Measurements from ENCODE around the gene IER2. TPM values are rescaled to one million over a fixed set of nuclear protein-coding genes. Genes with fewer than 3 reads are reported as not detected.

The IER2 gene
- polyA plus RNA-seq, 3 donors from 2014 or later: 395 to 487 (median 487) TPM

DNA sequence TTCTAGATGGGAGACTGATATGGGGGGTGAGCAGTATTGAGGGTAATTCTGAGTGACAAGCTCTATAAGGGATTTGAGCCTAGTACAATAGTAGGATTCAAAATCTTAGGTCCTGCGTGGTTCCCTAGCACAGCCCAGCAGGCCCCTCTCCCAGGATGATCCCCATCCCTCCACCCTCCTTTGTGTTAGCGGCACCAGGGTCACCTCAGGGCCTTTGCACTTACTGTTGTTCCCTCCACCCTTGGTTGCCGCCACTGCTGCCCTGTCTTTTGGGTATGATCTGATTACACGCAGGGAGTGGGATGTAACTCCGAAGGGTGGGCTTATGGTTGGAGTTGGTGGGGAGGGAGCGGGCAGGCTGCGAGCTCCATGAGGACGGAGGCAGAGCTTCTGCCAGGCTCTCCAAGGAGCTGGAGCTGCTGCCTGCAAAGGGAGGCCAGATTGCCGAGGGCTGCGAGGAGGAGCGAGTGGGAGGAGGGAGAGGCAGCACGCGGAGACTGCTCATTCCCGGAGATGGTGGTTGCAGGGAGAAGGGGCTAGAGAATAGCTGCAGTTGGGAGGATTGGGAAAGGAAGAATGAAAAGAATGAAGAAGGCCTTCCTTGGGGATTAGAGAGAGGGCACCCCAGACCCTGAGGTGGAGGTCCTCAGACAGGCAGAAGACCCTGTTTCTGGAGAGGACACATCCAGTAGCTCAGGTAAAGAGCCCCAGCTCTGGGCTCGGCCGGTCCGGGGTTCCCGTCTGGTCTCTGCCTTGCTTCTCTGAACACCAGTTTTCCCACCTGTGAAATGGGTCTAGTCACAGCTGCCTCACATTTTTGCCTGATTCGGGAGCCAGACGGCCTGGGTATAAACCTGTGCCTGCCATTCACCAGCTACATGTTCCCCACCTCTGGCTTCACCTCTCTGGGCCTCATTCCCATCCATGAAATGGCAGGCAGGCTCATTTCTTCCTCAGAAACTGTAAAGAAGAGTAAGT, 26.9 kb upstream of the IER2 start:
- peaks cover 7 to 19% (median 13%) of the 10 kb centered on the region in 3 donors for H3K27me3 Mint-ChIP-seq (ENCODE audit: low read depth in 3 of 3)
- H3K27ac Mint-ChIP-seq: peak overlapping the region; percentile 18 to 93 (median 90)
- H3K9me3 Mint-ChIP-seq: peaks cover 0 to 2% (median 0%) of the 10 kb centered on the region in 6 donors
- peaks cover 50 to 56% of the 10 kb centered on the region in 2 donors for H3K4me1 Mint-ChIP-seq
- peak overlapping the region in 3 of 5 donors; percentile 53 to 64 (median 63) for H3K4me3 Mint-ChIP-seq
- DNase-seq: no peak
- peaks cover 0 to 3% (median 0%) of the 10 kb centered on the region in 3 donors for H3K36me3 Mint-ChIP-seq

DNA sequence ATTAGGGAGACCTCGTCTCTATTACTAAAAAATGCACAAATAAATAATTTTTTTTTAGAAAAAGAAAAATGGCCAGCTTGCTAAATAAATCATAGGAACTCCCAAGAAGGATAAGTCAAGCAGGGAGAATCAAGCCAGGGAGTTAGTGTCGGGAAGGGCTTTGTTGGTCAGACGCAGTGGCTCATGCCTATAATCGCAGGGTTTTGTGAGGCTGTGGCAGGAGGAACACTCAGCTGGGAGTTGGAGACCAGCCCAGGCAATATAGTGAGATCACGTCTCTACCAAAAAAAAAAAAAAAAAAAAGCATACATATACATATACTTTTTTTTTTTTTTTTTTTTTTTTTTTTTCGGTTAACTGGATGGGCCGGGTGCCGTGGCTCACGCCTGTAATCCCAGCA, 23.2 kb upstream of the IER2 start:
- peaks cover 0 to under 1% (median 0%) of the 10 kb centered on the region in 3 donors for H3K36me3 Mint-ChIP-seq
- no peak for DNase-seq
- H3K9me3 Mint-ChIP-seq: no peaks in the 10 kb centered on the region
- no peak overlapping the region for H3K27ac Mint-ChIP-seq
- no peak overlapping the region for H3K4me3 Mint-ChIP-seq
- H3K4me1 Mint-ChIP-seq: peaks cover 29 to 47% of the 10 kb centered on the region in 2 donors
- H3K27me3 Mint-ChIP-seq (ENCODE audit: low read depth in 3 of 3): peaks cover 2 to 13% (median 7%) of the 10 kb centered on the region in 3 donors

DNA sequence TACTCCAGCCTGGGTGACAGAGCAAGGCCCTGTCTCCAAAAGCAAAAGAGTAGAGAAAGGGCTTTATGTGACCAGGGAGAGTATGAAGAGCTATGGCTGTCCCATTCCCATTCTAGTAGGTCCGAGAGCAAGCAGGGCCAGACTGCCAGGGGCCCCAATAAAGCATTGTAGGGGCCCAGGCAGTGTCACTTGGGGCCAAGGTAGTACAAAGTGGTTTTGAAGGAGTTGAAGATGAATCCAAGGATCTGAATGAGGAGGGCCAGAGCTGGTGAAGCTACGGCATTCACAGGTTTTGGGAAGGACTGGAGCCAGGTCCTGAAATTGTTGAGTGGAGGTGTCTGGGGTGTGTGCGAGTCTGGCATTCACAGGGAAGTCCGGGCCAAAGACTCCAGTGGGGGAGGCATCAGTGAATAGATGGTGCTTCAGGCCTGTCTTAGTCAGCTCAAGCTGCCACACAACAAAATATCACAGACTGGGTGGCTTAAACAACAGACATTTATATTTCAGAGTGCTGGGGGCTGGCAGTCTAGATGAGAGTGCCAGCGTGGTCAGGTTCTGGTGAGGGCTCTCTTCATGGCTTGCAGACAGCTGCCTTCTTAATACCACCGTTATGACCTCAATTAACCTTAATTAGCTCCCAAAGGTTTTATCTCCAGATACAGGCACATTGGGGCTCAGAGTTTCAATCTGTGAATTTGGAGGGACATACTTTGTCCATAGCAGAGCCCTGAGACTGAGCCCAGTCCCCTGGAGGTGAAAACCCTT, 22.2 kb upstream of the IER2 start:
- no peak overlapping the region for H3K4me3 Mint-ChIP-seq
- H3K27me3 Mint-ChIP-seq (ENCODE audit: low read depth in 3 of 3): peaks cover 2 to 6% (median 2%) of the 10 kb centered on the region in 3 donors
- DNase-seq: no peak
- H3K27ac Mint-ChIP-seq: peak overlapping the region in 1 of 6 donors; percentile 7
- H3K9me3 Mint-ChIP-seq: no peaks in the 10 kb centered on the region
- no peaks in the 10 kb centered on the region for H3K36me3 Mint-ChIP-seq
- H3K4me1 Mint-ChIP-seq: peaks cover 27 to 47% of the 10 kb centered on the region in 2 donors

DNA sequence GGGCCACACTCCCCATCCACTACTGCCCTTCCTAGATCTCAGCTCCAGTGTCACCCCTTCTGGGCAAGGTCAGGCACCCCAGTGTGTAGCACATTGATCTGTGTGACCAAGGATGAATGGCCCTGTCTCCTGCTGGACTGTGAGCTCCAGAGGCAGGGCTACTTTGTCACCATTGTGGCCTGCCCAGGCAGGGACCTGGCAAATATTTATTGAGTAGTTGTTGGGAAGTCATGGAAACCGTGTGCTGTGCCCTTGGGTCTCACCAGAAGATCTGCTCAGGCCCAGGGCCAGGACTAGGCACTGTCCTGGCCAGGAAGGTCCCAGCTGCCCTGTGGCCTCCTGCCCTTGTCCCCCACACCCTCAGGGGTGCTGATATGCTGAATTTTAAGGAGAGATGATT, 21.6 kb upstream of the IER2 start:
- Mint-ChIP-seq H3K27ac (peak overlapping the region in 1 of 6 donors; percentile 31), H3K9me3 (no peaks in the 10 kb centered on the region), H3K4me3 (no peak overlapping the region), H3K27me3 (ENCODE audit: low read depth in 3 of 3) (peaks cover 1 to 6% (median 2%) of the 10 kb centered on the region in 3 donors), H3K4me1 (peaks cover 29 to 47% of the 10 kb centered on the region in 2 donors), H3K36me3 (no peaks in the 10 kb centered on the region)
- no peak for DNase-seq

DNA sequence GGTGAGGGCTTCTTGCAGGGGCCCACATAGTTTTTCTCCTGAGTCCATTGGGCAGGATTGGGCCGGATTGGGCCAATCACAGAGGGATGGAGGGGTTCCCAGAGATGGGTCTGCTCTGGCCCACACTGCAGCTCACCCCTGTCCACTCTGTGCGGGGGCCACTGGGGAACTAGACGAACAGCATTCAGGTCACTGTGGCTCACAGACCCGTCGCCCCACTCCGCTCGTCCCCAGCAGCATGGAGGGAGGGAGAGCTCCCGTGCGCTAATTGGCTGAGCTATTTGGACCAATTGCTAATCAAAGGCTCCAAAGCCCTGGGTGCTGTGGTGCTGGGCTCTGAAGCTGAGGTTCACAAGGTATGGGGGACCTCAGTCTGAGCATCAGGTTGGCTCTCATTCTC, 20.8 kb upstream of the IER2 start:
- Mint-ChIP-seq H3K27me3 (ENCODE audit: low read depth in 3 of 3) (peaks cover 0 to 7% (median 2%) of the 10 kb centered on the region in 3 donors), H3K36me3 (no peaks in the 10 kb centered on the region), H3K4me1 (peaks cover 32 to 47% of the 10 kb centered on the region in 2 donors), H3K27ac (no peak overlapping the region), H3K9me3 (no peaks in the 10 kb centered on the region), H3K4me3 (no peak overlapping the region)
- no peak for DNase-seq

DNA sequence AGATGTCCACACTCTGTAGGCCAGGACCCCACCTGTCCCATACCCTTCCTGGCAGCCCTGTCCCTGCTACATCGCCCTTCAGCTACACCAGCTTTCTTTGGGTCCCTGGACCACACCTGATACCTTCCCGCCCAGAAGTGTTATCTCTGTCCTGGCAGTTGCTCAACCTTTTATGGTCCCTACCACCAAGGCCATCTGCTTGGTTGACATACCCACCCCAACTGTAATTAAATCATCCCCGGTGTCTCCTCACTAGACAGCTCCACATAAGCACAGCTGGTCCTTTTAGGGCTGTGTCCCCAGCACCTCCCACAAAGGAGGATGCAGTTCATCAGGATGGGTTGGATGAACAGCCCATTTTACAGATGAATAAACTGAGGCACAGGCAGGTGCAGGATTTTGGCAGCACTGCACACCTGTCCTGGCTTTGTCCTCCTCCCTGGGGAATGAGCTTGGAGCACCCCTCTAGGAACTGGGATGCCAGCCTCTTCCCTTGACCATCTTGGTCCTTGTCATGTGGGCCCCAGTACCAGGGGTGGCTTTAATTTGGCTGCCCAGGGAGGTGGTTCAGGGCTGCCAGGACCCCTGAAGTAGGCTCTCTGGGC, 19.2 kb upstream of the IER2 start:
- H3K27me3 Mint-ChIP-seq (ENCODE audit: low read depth in 3 of 3): peaks cover 0 to 7% (median 2%) of the 10 kb centered on the region in 3 donors

DNA sequence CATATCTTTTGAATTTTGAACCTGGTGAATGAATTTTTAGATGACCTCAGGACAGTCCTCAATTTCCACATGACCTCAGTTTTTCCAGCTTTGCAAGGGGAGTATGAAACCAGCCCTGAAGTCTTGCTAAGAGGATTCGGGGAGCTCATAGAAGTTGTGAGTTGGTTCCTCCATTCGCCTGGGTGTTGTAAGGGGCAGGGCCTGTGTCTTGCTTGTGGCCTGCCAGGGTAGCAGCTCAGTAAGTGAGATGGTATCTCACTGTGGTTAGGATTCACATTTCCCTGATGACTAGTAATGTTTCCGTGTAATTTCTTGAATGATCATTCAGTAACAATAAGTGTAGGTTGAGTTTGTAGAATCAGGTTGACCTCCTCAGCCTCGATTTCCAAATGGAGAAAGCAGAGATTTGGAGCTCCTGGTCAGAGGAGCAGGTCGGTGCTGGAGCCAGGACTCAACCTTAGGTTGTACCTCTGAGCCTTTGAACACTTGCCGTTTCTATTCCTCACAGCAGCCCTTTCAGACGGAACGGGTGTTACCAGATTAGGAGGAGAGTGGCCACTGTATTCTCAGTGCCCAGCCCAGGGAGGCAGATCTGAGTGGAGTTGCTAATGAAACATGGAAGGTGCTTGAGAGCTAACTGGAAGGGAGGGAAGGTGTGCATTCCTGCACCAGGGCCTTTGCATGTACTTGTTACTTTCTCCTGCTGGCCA, 17.6 kb upstream of the IER2 start:
- Mint-ChIP-seq H3K4me3 (peak overlapping the region; percentile 58 to 79 (median 72)), H3K27me3 (ENCODE audit: low read depth in 3 of 3) (peaks cover 0 to 7% (median 2%) of the 10 kb centered on the region in 3 donors), H3K9me3 (no peaks in the 10 kb centered on the region), H3K27ac (peak overlapping the region; percentile 83 to 90 (median 88)), H3K36me3 (peaks cover 0 to 1% (median 0%) of the 10 kb centered on the region in 3 donors), H3K4me1 (peaks cover 34 to 46% of the 10 kb centered on the region in 2 donors)
- DNase-seq: peak; percentile 51 to 69 (median 66)

More for the DNA sequence above, 19.2 kb upstream of the IER2 start:
- no peak for DNase-seq
- H3K4me1 Mint-ChIP-seq: peaks cover 34 to 47% of the 10 kb centered on the region in 2 donors
- H3K9me3 Mint-ChIP-seq: no peaks in the 10 kb centered on the region
- peak overlapping the region in 4 of 6 donors; percentile 72 to 89 (median 78) for H3K27ac Mint-ChIP-seq
- no peak overlapping the region for H3K4me3 Mint-ChIP-seq
- H3K36me3 Mint-ChIP-seq: no peaks in the 10 kb centered on the region

DNA sequence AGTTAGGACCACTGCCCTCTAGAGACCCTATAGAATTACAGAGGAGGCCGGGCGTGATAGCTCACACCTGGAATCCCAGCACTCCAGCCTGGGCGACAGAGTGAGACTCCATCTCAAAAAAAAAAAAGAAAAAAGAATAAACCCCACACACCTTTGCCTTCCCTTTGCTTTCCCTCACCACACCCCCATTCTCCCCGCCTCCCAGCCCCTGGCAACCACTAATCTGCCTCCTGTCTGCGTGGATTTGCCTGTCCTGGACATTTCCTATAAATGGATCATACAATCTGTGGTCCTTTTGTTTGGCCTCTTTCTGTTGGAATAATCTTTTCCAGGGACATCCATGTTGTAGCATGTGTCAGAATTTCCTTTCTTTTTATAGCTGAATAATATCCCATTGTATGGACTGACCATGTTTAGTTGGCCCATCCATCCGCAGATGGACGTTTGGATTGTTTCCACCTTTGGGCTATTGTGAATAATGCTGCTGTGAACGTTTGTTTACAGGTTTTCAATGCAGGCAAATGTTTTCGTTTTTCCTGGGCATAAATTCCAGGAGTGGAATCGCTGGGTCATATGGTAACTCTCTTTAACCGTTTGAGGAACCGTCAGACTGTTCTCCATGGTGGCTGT, 16.9 kb upstream of the IER2 start:
- H3K4me1 Mint-ChIP-seq: peaks cover 32 to 41% of the 10 kb centered on the region in 2 donors
- peaks cover 0 to 7% (median 2%) of the 10 kb centered on the region in 3 donors for H3K27me3 Mint-ChIP-seq (ENCODE audit: low read depth in 3 of 3)
- no peaks in the 10 kb centered on the region for H3K9me3 Mint-ChIP-seq
- H3K36me3 Mint-ChIP-seq: peaks cover 0 to 6% (median 0%) of the 10 kb centered on the region in 3 donors
- H3K4me3 Mint-ChIP-seq: peak overlapping the region in 2 of 5 donors; percentile 50 to 66
- peak overlapping the region in 4 of 6 donors; percentile 51 to 90 (median 70) for H3K27ac Mint-ChIP-seq
- no peak for DNase-seq

DNA sequence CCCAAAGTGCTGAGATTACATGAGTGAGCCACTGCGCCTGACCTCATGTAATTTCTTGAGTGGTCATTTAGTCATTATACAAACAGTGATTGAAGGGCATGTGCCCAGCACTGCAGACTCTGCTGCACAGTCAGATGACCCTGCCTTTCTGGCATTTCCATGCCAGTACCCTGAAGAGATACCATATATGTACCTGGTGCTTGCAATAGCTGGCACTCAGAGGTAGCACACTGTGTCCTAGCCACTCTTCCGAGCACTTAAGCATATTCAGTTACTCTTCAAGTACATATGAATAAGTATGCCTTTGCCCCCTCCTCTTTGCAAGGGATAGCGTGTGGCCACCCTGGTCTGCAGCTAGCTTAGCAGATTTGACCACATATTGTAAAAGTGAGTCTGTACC, 15.6 kb upstream of the IER2 start:
- Mint-ChIP-seq H3K9me3 (no peaks in the 10 kb centered on the region), H3K27ac (no peak overlapping the region), H3K4me3 (no peak overlapping the region), H3K27me3 (ENCODE audit: low read depth in 3 of 3) (peaks cover 0 to 5% (median 2%) of the 10 kb centered on the region in 3 donors), H3K36me3 (peaks cover 0 to 6% (median 0%) of the 10 kb centered on the region in 3 donors), H3K4me1 (peaks cover 28 to 36% of the 10 kb centered on the region in 2 donors)
- no peak for DNase-seq

DNA sequence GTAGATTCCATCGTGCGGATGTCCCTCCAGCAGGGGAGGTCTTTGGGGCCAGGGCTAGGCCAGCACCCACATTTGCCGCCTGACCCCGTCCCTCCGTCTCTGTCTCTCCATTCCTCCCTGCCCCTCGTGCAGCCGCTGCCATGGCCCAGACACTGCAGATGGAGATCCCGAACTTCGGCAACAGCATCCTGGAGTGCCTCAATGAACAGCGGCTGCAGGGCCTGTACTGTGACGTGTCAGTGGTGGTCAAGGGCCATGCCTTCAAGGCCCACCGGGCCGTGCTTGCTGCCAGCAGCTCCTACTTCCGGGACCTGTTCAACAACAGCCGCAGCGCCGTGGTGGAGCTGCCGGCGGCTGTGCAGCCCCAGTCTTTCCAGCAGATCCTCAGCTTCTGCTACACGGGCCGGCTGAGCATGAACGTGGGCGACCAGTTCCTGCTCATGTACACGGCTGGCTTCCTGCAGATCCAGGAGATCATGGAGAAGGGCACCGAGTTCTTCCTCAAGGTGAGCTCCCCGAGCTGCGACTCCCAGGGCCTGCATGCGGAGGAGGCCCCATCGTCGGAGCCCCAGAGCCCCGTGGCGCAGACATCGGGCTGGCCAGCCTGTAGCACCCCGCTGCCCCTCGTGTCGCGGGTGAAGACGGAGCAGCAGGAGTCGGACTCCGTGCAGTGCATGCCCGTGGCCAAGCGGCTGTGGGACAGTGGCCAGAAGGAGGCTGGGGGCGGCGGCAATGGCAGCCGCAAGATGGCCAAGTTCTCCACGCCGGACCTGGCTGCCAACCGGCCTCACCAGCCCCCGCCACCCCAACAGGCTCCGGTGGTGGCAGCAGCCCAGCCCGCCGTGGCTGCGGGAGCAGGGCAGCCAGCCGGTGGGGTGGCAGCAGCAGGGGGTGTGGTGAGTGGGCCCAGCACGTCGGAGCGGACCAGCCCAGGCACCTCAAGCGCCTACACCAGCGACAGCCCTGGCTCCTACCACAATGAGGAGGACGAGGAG, 14.8 kb upstream of the IER2 start:
- Mint-ChIP-seq H3K36me3 (peaks cover 0 to 6% (median 0%) of the 10 kb centered on the region in 3 donors), H3K27me3 (ENCODE audit: low read depth in 3 of 3) (peaks cover 0 to 5% (median 2%) of the 10 kb centered on the region in 3 donors), H3K4me1 (peaks cover 27 to 32% of the 10 kb centered on the region in 2 donors), H3K27ac (no peak overlapping the region), H3K9me3 (no peaks in the 10 kb centered on the region), H3K4me3 (no peak overlapping the region)
- DNase-seq: no peak

DNA sequence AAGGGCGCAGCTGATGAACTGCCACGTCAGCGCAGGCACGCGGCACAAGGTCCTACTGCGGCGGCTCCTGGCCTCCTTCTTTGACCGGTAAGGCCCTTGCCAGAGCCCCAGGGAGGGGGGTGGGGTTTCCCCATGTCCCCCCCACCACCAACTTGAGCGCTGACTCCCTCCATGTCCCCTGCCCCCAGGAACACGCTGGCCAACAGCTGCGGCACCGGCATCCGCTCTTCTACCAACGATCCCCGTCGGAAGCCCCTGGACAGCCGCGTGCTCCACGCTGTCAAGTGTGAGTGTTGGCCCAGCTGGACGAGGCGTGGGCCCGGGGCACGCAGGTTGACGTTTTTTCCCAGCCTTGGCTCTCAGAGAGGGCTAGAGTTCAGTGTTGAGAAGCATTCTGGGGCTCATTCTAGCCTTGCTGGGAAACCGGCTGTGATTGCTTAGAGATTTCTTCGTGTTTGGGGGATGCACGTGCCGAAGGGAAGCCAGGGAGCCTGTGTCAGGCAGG, 12.9 kb upstream of the IER2 start:
- no peak overlapping the region for H3K4me3 Mint-ChIP-seq
- peaks cover 0 to 6% (median 0%) of the 10 kb centered on the region in 3 donors for H3K36me3 Mint-ChIP-seq
- H3K4me1 Mint-ChIP-seq: peaks cover 15 to 18% of the 10 kb centered on the region in 2 donors
- no peak for DNase-seq
- no peaks in the 10 kb centered on the region for H3K9me3 Mint-ChIP-seq
- peaks cover 0 to 3% (median 2%) of the 10 kb centered on the region in 3 donors for H3K27me3 Mint-ChIP-seq (ENCODE audit: low read depth in 3 of 3)
- no peak overlapping the region for H3K27ac Mint-ChIP-seq

Data from immature natural killer cell (primary cell).